Measurements from ENCODE around the gene LRCH3.

The LRCH3 gene

DNA sequence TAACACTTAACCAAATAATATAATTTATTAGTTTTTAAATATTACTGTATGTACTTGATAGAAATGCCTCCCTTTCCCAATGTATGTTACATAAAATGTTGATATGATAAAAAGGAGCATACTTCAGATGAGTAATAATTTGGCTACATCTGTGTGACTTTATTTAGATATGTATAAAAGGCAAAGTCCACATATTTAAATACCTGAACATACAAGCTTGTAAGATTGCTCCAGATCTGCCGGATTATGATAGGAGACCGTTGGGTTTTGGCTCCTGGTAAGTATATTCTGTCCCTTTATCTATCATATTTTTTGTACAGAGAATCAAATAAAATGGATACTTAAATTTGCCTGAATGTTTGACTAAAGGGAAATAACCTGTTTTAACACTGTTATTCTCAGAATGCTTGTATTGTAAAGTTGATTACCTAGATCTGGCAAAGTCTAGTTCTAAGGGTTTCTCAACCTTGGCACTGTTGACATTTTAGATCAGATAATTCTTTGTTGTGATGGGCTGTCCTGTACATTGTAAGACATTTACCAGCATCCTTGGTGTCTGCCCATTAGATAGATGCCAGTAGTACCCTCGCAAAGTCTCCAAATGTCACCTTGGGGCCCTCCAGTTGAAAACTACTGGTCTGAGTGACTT, 38.5 kb downstream of the LRCH3 start:
- Histone ChIP-seq H3K27ac (no peak overlapping the region), H3K4me3 (no peak overlapping the region)

GRCh38 chr3:197830308-197830966, 39.4 kb downstream of the LRCH3 start:
- H3K27ac ChIP-seq, result no peak overlapping the region
- no peak overlapping the region for H3K4me3 ChIP-seq

DNA sequence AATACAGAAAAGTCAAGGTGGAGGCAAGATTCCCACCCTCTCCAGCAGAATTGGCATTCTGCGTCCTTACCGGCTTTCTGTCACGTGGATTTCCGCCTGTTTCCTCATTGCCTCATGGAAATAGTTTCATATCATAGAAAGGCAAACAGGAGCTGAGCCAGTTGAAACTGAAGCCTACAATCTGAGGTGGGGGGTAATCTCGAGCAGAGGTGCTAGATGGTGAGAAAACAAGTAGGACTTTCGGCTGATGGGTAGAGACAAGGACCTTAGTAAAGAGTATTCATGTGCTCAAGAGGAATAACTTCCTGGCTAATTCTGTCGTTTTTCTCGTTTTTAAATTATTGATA, 39.9 kb downstream of the LRCH3 start:
- Histone ChIP-seq H3K4me3 (no peak overlapping the region), H3K27ac (no peak overlapping the region)

DNA sequence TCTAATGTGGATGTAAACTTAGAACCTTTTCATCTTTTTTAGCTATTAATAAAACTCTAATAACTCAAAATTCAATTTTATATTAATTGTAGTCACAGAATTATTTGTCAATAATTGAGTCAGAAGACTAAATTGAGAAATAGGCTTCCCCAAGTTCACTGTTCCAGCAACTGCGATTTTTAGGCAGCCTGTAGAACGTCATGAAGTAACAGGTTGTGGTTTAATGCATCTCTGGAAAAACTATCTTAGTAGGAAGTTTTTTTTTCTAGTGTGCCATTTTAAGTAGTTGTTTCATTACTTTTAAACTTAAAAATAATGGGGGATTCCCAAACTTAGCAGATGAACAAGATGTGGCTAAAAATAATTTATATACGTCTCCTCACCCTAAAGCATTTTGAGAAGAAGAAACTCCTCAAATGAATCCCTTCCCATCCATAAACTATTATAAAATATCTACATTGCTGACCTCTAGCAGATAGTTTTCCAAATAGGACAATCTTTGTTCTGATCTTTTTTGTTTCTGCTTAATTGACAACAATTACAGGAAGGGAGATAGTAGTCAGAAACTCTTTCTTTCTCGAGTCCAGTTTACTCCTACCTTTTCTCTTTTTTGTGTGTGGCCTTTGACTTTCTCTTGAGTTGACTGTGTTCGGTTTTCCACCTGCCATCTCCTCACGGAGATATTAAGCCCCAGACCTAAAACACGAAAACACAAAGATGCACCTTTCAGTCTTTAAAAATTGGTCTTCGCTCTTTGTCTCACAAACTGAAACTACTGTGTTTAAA, 43.1 kb downstream of the LRCH3 start:
- no peak overlapping the region for H3K27ac ChIP-seq
- H3K4me3 ChIP-seq, result no peak overlapping the region

GRCh38 chr3:197835509-197835908, 44.5 kb downstream of the LRCH3 start:
- H3K4me3 ChIP-seq, result no peak overlapping the region
- no peak overlapping the region for H3K27ac ChIP-seq

- Histone ChIP-seq H3K4me3 (no peak overlapping the region), H3K27ac (no peak overlapping the region)
These were observed 45.2 kb downstream of the LRCH3 start for GRCh38 chr3:197836244-197836643.

DNA sequence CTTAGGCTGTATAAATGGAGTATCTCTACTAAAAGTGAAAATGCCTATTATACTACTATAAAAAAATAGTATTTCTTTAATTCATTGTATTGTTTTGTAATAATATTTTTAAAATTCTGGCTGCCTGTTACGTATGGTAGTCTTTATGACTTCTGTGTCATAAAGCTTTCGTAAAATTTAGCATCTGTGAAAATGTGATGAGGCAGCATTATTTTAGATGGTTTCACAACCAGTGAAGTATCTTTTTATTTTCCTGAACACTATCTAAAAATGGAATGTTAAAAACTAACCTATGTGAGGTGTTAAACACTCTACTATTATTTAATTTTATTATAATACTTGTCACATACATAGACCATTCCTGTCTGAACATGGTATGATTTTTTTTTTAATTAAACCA, 46.2 kb downstream of the LRCH3 start:
- Histone ChIP-seq H3K4me3 (no peak overlapping the region), H3K27ac (no peak overlapping the region)

GRCh38 chr3:197841789-197842188, 50.7 kb downstream of the LRCH3 start:
- H3K27ac ChIP-seq, result no peak overlapping the region

GRCh38 chr3:197846491-197846890, 55.4 kb downstream of the LRCH3 start:
- no peak overlapping the region for H3K27ac ChIP-seq
- no peak overlapping the region for H3K4me3 ChIP-seq

More at GRCh38 chr3:197841789-197842188, 50.7 kb downstream of the LRCH3 start:
- H3K4me3 ChIP-seq, result no peak overlapping the region

GRCh38 chr3:197847866-197848401, 56.9 kb downstream of the LRCH3 start:
- no peak overlapping the region for H3K4me3 ChIP-seq
- H3K27ac ChIP-seq, result peak overlapping the region in 5 of 21 experiments; percentile 9 to 59 (median 34)

DNA sequence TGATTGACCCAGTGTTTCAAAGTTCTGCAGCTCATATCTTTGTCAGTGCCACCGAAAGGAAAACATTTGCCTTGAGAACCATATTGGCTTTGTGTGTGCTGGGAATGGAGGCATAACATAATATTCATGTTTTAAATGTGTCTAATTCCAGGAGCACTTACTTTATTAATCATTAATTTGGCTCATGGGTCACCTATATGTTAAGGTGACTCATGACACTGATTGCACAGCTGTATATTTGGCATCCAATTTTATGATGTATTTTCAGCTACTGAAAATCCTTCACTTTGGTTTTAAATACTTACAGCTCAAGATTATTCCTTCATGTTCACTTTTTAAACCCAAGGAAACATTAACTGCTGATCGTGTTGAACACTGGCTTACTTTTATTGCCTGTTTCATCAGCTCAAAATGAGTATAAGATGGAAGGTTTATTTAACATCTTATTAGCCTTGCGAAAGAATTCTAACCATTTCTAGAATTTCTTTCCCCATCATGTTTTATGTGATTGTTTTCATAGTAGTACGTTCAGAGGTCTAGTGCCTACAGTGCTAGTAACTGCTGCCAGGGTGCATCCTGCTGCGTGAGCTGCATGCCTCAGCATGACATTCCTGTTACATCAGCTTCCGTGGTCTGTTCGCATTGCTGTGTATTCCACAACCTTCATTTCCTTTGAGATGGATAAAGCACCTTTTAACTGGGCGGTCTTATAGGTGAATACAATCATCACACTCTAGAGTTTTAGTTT, 63.7 kb downstream of the LRCH3 start:
- H3K4me3 ChIP-seq, result no peak overlapping the region
- H3K27ac ChIP-seq, result peak overlapping the region in 1 of 21 experiments; percentile 41

DNA sequence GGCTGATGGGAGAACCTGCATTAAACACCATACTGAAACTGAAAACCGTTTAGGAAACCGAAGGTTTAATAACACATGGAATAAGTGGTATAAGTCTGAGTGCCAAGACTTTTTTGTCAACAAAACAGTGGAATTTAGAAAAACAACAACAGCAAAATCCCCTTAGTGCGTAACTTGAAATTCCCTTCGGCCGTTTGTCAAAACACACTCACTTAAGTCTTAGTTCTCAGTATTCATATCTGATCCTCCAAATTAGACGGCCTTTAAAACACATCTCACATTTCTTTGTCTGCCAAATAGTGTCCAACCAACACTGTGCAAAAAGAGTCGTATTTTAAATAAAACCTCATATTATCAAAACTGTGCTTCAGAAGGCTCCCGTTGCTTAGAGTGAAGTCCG, 64.5 kb downstream of the LRCH3 start:
- peak overlapping the region in 1 of 21 experiments; percentile 41 for H3K27ac ChIP-seq
- no peak overlapping the region for H3K4me3 ChIP-seq

DNA sequence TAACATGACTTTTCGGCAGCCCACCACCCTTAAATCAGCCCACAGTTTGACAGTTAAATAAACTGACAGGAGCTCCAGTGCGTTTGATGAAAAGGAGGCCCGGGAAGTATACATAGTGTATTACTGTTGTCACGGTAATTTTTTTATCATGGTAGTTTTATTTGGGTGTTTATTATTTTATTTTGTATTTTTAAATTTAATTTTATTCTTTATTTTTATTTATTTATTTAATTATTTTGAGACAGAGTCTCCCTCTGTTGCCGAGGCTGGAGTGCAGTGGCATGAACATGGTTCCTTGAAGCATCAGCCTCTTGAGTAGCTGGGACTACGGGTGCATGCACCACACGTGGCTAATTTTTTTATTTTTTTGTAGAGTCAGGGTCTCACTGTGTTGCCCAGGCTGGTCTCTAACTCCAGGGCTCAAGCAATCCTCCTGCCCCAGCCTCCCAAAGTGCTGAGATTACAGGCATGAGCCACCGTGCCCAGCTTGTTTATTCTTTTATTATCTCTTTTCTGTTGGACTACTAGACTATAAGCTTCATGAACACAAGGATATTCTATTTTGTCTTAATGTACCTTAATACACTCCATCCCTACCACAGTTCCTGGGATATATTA, 65.3 kb downstream of the LRCH3 start:
- H3K4me3 ChIP-seq, result no peak overlapping the region

GRCh38 chr3:197858133-197858532, 67.1 kb downstream of the LRCH3 start:
- no peak overlapping the region for H3K27ac ChIP-seq
- H3K4me3 ChIP-seq, result no peak overlapping the region

More for the DNA sequence above, 65.3 kb downstream of the LRCH3 start:
- H3K27ac ChIP-seq, result no peak overlapping the region

GRCh38 chr3:197858598-197858997, 67.5 kb downstream of the LRCH3 start:
- no peak overlapping the region for H3K27ac ChIP-seq
- H3K4me3 ChIP-seq, result no peak overlapping the region

DNA sequence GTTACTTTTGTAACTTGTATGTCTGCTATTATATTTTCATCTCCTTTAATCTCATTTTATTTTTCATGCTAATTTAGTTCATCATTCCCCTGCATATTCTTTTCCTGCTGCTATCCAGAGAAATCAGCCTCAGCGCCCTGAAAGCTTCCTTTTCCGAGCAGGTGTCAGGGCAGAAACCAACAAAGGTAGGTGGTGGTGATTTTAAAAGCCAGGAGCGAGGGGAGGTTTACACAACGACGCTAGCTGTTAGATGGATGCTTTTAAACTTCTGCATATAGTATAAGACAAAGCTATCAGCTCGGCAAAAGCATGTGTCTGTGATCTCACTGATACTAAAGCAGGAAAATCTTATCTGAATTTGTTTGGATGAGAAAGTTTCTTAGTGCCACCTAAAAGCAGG, 75.0 kb downstream of the LRCH3 start:
- H3K4me3 ChIP-seq, result no peak overlapping the region

GRCh38 chr3:197873329-197873728, 82.3 kb downstream of the LRCH3 start:
- Histone ChIP-seq H3K27ac (no peak overlapping the region), H3K4me3 (no peak overlapping the region)

More for the DNA sequence above, 75.0 kb downstream of the LRCH3 start:
- no peak overlapping the region for H3K27ac ChIP-seq

- H3K27ac ChIP-seq, result no peak overlapping the region
- H3K4me3 ChIP-seq, result no peak overlapping the region
These were observed 83.0 kb downstream of the LRCH3 start for GRCh38 chr3:197874064-197874463.

DNA sequence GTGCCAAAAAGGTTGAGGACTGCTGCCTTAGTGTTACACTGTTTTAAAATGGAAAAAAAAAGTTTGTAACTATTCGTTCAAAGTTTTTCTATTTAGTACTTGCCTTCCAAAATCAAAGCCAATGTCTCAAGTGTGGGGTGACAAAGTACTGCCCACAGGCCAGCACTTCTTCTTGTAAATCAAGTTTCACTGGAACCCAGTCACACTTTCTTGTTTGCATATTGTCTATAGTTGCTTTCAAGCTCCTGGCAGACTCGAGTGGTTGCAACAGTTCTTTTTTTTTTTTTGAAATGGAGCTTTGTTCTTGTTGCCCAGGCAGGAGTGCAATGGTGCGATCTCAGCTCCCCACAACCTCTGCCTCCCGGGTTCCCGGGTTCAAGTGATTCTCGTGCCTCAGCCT, 83.6 kb downstream of the LRCH3 start:
- Histone ChIP-seq H3K27ac (no peak overlapping the region), H3K4me3 (no peak overlapping the region)

Data from skin epidermis (tissue), 12 donors.